C1 segment of cervical spinal cord (tissue), 14 donors: Measurements from ENCODE around the gene CXCL12.

ENCODE experiments used
- DNase-seq, 14 donors: peaks; one replicate each; lab custom pipeline; 2025; lab: John Stamatoyannopoulos, UW

CXCL12 gene

GRCh38 chr10:44385026-44385695 lies at the start of gene CXCL12:
Gene CXCL12, minus strand, starts transcription at chr10:44385097. Its CDS starts 92 bp downstream, at chr10:44385005.
- DNase-seq = peak in 1 of 14 donors; percentile 37

- DNase-seq = no peak
Measured at GRCh38 chr10:44427479-44427878, 42.6 kb upstream of the CXCL12 start.

- DNase-seq = no peak
Measured at GRCh38 chr10:44427037-44427436, 42.1 kb upstream of the CXCL12 start.

GRCh38 chr10:44426247-44427034 lies 41.5 kb upstream of the CXCL12 start:
- no peak for DNase-seq

- DNase-seq = no peak
Measured at GRCh38 chr10:44425466-44425865, 40.6 kb upstream of the CXCL12 start.

GRCh38 chr10:44424957-44425356 lies 40.1 kb upstream of the CXCL12 start:
- no peak for DNase-seq

GRCh38 chr10:44424298-44424697 lies 39.4 kb upstream of the CXCL12 start:
- DNase-seq = no peak

- DNase-seq = no peak
Measured at GRCh38 chr10:44422570-44423101, 37.7 kb upstream of the CXCL12 start.

- no peak for DNase-seq
Measured at GRCh38 chr10:44422153-44422552, 37.3 kb upstream of the CXCL12 start.

GRCh38 chr10:44419790-44420549 lies 35.1 kb upstream of the CXCL12 start:
- no peak for DNase-seq

GRCh38 chr10:44418637-44419036 lies 33.7 kb upstream of the CXCL12 start:
- no peak for DNase-seq

GRCh38 chr10:44417761-44418160 lies 32.9 kb upstream of the CXCL12 start:
- no peak for DNase-seq

GRCh38 chr10:44416936-44417335 lies 32.0 kb upstream of the CXCL12 start:
- DNase-seq = no peak

GRCh38 chr10:44416021-44416771 lies 31.3 kb upstream of the CXCL12 start:
- no peak for DNase-seq

- DNase-seq = no peak
Measured at GRCh38 chr10:44415121-44415520, 30.2 kb upstream of the CXCL12 start.

- DNase-seq = no peak
Measured at GRCh38 chr10:44413416-44413815, 28.5 kb upstream of the CXCL12 start.

GRCh38 chr10:44411251-44411650 lies 26.4 kb upstream of the CXCL12 start:
- no peak for DNase-seq

GRCh38 chr10:44404741-44405437 lies 20.0 kb upstream of the CXCL12 start:
- no peak for DNase-seq

- DNase-seq = no peak
Measured at GRCh38 chr10:44402465-44403195, 17.7 kb upstream of the CXCL12 start.

GRCh38 chr10:44400541-44400940 lies 15.6 kb upstream of the CXCL12 start:
- no peak for DNase-seq
